A673 (cell line): ENCODE results near the gene STK40.

Experiments used
- EZH2 ChIP-seq: fragments of 200-600 bp; sonication (generic); IDR thresholded peaks from 2 replicates; pipeline ENCODE4 v1.6.1; 2017; ENCODE audit warnings: borderline replicate concordance, low read depth, mild to moderate bottlenecking, mixed read lengths, antibody characterized with exemption, low read length; ENCODE audit not compliant: poor library complexity, severe bottlenecking
- TF ChIP-seq, protein P1 (sequence below): fragments of 300-800, 200-600 bp; sonication (generic); conservative IDR thresholded peaks from 2 replicates; pipeline ENCODE4 v1.5.1; 2017; ENCODE audit warnings: low read depth, mild to moderate bottlenecking, antibody characterized with exemption, low read length, moderate library complexity, mixed read lengths

DNA sequence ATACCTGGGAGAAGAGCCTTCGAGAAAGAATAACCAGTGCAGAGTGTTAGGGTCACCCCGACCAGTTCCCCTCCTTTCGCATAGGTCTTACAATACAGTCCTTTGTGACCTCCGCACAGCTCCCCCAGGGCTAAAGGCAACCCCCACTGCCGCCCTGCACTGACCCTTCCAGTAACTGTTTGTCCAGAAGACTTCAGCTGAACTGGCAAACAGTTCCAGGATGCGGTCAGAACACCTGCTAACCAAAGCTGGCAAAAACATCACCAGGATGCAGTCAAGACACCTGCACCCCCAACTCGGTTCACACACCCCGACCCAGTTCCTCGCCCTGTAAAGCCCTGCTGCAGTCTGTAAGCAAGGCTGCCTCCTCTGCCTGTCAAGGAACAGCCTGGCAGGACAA, 55.9 kb downstream of the STK40 start:
- TF ChIP-seq, protein P1, sequence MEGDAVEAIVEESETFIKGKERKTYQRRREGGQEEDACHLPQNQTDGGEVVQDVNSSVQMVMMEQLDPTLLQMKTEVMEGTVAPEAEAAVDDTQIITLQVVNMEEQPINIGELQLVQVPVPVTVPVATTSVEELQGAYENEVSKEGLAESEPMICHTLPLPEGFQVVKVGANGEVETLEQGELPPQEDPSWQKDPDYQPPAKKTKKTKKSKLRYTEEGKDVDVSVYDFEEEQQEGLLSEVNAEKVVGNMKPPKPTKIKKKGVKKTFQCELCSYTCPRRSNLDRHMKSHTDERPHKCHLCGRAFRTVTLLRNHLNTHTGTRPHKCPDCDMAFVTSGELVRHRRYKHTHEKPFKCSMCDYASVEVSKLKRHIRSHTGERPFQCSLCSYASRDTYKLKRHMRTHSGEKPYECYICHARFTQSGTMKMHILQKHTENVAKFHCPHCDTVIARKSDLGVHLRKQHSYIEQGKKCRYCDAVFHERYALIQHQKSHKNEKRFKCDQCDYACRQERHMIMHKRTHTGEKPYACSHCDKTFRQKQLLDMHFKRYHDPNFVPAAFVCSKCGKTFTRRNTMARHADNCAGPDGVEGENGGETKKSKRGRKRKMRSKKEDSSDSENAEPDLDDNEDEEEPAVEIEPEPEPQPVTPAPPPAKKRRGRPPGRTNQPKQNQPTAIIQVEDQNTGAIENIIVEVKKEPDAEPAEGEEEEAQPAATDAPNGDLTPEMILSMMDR: no peak
- no peak for TF ChIP-seq EZH2
